IPS-NIHi7 (cell line): ENCODE measurements around the gene BCAS1.

ENCODE experiments used
- DNase-seq: peaks from one replicate; pipeline ENCODE4 v3.0.0; 2012; ENCODE audit warnings: mixed read lengths; ENCODE audit errors: extremely low spot score

The BCAS1 gene

DNA sequence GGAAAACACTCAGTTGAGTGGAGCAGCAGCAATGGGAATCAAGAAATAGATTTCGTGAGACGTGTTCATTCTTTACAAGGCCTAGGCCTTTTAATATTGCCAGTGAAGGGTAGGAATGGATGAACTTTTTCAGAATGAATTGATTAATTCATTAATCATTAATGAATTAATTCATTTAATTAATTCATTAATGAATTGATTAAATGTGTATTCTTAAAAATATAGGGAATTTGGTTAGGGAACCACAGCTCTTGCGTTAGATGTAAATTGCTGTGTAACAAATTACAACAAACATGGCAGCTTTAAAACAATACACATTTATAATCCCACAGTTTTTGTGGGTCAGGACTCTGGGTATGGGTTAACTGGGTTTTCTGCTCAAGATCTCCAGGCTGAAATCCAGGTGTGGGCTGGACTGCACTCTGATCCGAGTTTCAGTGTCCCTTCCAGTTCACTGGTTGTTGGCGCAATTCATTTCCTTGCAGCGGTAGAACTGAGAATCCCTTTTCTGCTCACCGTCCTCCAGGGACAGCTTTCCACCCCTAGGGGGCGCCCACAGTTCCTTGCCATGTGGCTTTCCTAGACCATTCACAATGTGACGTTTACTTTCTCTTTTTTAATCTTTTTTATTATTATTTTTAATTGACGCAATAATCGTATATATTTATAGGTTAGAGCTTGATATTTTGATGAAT lies 32.8 kb upstream of the BCAS1 start:
- DNase-seq = peak; percentile 78

DNA sequence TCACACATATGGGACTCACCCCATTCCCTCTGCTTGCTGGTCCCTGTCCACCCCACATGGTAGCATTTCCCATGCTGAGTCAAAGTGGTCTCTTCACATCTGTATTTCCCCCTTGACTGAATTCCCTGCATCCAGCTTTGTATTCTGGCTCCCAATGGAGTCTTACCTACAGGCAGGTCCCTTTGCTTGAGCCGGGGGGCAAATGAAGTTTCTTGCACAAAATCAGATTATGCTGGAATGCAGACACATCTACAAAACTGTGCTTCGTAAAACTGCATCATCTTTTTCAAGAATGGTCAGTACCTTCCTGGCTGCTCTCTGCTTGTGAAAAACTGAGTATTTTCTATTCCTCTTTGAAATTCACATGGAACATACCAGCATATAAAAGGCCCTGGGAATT lies 32.1 kb upstream of the BCAS1 start:
- no peak for DNase-seq

DNA sequence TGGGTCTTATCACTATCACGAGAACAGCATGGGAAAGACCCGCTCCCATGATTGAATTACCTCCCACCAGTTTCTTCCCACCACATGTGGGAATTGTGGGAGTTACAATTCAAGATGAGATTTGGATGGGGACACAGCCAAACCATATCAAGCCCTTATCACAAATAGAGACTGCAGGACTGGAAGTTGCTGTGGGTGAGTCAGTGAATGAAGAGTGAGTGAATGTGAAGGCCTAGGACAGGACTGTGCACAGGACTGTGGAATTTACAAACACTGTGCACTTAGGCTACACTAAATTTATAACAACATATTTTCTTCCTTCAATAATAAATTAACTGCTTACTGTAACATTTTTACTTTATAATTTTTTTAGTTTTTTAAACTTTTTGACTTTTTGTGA lies 30.2 kb upstream of the BCAS1 start:
- DNase-seq = no peak

DNA sequence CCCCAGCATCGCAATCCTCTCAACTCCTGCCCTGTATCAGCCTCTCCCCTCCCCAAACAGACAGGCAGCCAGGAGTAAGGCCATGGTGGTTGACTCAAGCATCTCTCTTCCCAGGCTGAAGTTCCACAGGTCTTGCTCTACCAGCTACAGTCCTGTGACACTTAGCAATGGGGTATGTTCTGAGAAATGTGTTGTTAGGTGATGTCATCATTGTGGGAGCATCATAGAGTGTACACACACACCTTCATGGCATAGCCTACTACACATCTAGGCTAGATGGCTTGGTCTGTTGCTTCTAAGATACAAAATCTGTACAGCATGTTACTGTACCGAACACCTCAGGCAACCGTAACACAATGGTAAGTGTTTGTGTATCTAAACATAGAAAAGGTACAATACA lies 29.5 kb upstream of the BCAS1 start:
- no peak for DNase-seq

DNA sequence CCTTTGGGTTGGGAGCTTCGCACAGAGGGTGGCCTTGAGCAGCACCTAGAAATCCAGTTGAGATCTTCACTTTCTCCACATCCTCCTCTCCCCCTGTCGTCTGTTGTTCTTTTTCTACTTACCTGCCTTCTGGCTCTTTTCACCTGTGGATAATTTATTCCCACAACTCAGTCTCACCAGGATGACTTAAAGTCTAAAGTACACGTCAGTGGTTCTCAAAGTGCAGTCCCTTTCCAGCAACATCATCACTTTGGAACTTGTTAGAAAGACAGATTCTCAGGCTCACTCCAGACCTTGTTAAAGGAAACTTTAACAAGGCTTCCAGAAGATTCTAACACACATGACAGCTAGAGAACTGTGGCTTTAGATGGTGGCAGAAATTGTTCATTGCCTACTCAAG lies 27.7 kb upstream of the BCAS1 start:
- no peak for DNase-seq

DNA sequence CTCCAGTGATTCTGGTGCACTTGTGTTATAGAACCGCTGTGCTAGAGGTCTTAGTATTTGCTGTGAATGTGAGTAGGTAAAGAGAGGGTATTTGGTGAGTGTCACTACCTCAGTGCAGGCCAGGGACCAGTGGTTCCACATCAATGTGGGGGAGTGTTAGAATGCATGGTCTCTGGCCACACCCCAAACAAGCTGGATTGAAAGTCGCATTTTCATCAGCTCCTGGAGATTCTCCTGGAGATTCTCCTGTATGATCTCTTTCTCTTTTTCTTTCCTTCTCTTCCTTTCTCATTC lies 26.8 kb upstream of the BCAS1 start:
- DNase-seq = no peak

DNA sequence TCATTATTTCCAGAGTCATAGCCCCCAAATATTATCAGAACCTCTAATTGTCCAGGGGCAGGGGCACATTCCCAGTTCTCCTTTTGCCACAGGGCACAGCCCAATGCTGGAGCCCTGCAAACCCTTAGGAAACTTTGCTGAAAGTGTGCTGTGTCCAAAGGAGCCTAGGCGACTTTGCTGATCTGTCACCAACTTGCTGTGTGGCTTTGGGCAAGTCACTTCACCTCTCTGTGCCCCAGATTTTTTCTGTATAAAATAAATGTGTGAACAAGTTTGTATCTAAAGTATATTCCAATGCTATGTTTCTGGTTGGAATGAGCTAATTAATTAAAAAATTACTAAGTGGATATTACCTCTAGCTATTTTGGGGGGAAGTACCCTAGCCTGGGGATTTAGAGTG lies 25.4 kb upstream of the BCAS1 start:
- no peak for DNase-seq

DNA sequence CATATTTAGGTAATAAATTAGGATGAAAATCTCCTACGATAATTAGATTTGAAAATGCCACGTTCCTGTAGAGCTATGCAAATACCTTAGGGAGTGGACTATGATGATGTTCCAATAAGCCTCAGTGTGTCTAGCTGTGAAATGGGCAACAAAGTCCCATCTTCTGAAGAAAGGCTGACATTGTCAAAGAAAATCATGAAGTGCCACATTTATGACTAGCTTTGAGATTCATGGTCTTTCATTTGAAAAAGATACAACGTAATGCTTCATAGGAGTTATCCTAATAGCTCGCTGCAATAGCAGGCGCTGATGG lies 23.8 kb upstream of the BCAS1 start:
- no peak for DNase-seq

DNA sequence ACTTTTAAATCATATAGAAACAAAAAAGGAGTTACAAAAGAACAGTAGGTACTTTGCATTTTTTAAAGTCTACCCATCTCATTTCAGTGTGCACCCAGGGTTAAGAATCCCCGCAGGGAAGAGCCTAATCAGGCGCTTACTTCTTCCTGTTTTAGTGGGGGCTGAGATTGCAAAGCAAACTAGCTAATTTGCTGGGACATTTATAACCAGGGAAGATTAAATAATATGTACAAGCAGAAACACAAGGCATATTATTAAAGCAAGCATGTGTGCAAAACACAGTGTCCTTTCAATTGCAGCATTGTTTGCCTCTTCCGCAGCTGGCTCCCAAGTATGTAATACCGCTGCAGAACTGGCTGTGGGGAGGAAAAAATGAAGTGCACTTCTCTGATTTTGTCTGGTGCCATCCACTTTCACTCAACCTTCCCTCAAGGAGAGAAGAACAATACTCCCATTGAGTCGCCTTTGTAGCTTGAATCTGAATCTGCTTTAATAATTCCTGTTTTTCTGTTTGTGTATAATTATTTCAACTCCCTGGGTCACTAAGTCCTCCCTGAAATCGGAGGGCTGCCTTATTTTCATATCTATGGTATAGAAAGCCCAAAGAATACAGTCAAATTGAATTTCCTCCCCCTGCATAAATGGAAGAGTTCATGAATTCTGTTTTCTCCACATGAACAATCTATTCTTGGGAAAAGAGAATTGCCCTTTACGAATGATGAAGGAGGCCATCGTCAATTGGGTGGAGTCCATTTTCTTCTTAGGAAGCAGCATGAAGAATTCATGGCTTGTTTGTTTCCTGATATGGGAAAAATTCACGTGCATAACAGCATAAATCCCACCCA lies 23.3 kb upstream of the BCAS1 start:
- no peak for DNase-seq

DNA sequence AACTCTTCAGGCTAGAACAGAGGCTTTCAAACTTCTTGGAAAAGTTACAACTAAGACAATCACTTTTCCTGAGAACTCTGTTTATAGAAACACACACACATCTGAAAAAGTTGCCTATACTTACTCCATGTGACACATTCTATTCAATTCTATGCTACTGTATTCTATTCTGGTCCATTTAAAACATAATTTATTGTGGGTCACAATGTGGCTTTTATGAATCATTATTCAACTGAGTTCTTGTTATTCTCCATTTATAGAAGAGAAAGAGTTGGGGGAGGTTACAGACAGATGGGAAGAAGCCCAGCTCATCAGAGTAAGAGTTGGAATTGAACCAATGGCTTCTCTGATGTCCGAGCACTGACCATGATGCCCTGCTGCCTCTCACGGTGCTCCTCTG lies 21.6 kb upstream of the BCAS1 start:
- no peak for DNase-seq

DNA sequence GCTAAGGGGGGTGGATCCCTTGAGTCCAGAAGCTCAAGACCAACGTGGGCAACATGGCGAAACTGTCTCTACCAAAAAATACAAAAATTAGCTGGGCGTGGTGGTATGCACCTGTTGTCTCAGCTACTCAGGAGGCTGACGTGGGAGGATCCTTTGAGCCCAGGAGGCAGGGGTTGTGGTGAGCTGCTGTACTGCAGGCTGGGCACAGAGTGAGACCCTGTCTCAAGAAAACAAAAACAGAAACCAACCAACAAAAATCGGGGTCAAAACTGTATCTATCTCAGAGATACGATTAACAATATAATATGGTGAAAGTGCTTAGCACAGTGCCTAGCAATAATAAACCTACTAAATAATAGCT lies 20.7 kb upstream of the BCAS1 start:
- no peak for DNase-seq

DNA sequence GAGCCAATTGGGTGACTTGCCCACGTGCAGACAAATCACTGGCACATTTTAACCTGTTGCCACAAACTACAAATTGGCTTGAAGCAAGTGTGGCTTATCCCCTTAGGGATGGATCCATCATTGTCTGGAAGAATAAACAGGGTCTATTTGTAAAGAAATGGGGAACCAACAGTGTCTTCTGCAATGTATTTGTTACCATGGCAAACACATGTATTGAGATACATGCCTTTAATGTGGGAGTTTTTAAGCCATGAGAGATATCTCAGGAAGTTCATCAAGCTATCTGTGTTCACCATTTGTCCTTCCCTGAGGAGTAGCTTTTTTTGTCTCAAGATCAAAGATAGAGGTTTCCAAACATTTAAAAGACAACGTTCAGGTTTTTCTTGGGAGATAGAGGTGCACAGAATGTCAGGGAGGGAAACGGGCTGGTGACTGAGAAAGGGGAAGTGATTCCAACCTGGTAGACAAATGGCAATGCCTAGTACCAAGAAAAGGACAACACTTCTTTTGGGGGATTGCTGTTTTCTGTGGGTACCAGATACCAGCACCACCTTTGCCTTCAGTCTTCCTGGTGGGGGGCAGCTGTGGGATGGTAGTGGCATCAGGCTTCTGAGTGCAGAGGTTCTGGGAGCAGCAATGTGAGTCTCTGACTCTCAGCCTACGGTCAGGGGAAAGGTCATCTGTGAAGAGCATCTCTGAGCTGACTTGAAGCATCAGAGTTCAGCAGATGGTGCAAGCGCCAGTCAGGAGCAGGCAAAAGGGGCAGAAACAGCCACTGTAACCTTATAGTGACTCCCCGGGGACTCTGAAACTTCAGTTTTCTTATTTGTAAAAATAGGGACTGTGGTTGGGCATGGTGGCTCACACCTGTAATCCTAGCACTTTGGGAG lies 20.1 kb upstream of the BCAS1 start:
- no peak for DNase-seq

DNA sequence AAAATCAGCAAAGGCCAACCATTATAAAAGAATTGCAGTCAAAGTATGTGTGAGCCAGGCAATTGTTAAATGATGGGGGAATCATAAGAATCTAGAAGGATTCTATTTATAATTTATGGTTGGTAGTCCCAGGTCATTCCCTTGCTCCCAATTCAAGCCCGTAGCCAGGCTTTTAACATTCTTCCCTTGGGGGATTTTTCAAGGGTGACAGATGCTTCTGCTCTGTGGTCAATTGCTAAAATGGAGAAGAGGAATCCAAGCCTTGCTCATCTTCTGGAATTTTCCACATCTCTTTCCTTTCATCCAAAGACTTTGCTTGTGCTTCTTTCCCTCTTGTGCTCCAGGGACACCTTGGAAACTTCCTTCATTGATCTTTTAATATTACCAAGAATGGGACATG lies 18.0 kb upstream of the BCAS1 start:
- no peak for DNase-seq

DNA sequence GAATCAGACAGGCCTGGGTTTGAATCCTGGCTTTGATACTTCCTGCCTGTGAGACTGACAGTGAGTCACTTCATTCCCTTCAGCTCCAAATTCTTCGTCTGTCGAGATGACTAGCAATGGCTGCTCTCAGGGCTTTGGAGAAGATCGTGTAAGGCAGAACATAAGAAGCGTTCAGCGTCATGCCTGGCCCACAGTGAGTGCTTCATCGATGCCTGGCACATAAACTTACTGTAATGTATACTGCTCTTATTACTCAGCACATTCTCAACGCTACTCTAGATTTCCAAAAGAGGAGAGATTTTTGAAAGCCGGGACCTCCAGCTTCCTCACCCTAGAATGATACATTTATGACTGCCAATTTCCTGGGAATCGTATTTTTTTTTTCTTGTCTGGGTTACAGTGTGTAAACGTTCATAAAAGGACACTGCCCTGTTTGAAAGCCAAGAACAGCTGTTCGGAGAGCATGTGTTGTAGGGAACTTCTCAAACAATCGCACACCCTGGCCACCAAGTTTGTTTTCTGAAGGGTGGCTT lies 16.2 kb upstream of the BCAS1 start:
- no peak for DNase-seq

DNA sequence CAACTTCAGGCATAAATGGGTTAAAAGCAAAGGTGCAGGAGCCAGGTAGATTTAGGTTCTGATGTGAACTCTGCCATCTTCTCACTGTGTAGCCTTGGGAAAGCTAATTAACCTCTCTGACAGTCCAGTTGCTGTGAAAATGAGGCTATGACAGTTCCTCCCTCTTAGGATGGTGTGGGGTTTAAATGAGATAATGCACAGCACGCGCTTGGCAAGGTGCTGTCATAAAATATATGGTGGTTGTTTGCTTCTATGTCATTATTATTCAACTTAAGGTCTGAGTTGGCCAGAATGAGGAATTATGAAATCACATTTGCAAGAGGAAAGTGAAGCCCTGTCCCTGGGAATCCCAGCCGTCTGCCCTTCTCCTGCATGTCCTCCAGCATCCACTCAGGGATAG lies 15.5 kb upstream of the BCAS1 start:
- DNase-seq = no peak

DNA sequence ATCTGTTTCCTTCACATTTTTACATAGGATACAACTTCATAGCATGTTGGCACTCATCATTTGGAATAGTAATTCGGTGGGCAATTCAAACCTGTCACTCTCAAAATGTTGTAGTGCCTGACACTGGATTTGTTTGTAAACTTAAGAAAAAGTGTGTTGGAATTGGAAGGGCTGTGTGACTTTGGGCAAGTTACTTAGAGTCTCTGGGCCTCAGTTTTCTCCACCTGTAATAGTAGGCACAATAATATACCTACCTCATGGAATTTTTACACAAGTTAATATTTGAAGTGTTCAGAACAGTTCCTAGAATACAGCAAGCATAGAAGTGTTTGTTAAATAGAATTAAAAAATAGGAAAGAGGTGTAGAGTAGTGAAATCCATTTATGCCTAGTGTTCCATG lies 15.0 kb upstream of the BCAS1 start:
- no peak for DNase-seq

DNA sequence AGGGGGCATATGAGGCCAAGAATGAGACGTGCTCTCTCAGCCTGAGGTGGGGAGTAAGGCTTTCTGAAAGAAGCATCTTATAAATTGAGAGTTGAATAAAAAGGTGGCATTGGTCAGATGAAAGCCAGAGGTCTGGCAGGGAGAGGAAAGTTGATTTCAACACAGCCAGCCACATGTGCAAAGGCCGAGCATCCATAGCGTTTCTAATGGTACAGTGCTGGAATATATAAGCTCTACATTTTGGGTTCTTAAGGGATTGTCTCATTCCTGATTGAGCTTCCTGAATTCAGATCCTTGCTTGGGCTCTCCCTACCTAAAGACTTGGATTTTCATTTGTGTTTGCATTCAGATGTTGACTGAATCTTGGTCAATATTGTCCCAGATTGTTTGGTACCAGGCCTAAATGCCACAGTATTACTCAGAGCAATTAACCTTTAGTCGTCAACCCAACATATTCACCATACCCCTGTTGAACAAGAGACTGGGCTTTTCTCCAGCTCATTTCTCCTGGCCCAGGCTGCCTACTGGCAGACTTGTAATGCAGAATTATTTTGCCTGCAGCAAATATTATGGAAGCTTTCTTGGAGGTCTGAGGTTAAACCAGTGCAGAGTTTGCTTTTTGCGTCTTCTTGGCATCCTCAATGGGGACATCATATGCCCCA lies 14.5 kb upstream of the BCAS1 start:
- no peak for DNase-seq

DNA sequence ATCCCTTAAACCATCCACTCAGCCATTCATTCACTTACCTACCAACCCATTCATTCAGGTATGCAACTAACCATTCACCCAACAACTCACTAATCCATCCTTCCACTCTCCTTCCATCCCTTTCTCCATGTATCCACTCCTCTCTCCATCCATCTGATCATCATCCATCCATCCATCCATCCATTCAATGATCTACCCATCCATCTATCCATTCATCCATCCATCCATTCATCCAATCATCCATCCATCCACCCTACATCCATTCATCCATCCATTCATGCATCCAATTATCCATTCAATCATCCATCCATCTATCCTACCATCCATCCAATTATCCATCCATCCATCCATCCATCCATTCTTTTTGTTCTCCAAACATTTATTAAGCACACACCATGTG lies 13.8 kb upstream of the BCAS1 start:
- no peak for DNase-seq

DNA sequence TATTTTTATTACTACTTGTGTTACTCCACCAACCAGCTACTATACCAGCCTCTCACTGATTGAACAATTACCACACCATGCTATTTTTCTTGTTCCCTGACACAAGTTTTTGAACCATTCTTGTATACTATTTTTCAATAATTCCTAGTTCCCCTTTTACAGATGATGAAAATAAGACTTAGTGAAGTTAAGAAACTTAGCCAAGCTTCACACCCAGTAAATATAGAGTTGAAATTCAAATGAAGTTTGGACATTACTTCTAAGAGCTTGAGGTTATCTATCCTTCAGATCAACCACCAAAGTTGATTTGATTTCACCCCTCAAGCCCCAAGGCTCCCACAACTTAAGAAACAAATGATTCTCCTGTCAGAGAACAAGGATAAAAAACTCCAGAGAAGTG lies 13.1 kb upstream of the BCAS1 start:
- DNase-seq = no peak

DNA sequence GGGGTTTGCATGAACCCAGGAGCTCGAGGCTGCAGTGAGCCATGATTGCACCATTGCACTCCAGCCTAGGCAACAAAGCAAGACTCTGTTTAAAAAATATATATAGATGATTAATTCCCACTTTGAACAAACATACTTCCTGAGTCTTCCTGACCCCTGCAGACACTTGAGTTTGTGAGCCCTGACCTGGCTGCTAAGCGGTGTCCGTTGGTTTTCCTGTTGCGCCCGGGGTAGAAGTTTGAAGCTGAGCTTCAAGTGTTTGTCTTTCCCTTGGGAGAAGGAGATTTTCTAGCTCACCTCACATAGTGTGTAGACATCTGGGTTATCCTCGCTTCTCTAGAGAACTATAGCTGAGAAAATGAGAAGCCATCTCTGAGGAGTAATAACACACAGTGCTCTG lies 11.7 kb upstream of the BCAS1 start:
- DNase-seq = no peak

DNA sequence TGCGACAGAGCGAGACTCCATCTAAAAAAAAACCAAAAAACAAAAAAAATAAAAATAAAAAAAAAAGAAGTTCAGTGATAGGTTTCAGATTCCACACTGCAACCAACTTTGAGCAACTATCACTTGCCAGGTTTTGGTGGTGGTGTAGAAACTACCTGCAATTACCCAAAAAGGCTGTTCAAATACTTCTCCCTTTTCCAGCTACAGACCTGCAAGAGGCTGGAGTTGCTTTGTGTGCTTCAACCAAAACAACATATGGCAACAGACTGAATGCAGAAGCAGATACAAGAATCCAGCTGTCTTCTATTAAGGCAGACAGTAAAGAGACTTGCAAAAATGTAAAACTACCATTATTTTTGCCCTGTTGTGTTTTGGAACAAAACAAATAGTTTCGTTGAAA lies 9.3 kb upstream of the BCAS1 start:
- no peak for DNase-seq

DNA sequence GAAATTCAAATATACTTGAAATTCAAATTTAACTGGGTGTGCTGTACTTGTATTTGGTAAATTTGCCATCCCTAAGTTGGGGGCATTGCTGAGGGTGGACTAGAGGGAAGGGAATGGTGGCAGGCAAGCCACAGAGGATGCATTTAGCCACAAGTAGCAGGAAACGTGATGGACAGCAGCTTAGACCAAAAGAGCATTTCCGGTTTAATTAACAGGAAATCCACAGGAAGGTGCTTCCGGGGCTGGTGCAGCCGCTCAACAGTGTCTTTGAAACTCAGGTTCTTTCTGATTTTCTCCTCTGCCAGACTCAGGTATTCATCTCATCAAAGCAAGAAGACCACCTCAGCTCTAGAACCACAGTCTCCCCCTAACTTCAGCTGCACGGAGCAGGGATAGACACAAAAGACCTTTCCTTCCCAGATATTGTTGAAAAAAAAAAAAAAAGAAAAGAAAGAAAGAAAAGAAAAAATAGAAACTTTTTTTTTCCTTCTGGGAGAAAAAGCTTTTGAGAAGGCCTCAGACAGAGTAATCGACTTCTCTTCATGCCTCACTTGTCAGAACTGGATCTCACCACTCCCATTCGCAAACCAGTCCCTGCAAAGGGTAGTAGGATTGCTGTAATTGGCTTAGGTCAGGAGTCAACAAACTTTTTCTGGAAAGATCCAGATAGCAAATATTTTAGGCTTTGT lies 8.0 kb upstream of the BCAS1 start:
- DNase-seq = no peak
